ENCODE results near the gene ISL2. TPM values are rescaled to one million over a fixed set of nuclear protein-coding genes. Genes with fewer than 3 reads are reported as not detected.

The ISL2 gene
- total RNA-seq, result under 1 TPM in 1 of 2 donors, not detected in 1; 0.14 TPM
- polyA plus RNA-seq, result under 1 TPM in 1 of 2 donors, not detected in 1; 0.03 TPM

- Histone ChIP-seq H3K36me3 (ENCODE audit: control insufficient read depth in 4 of 4, insufficient read depth in 3 of 4, low read depth in 1 of 4, low read length in 3 of 4) (no peaks in the 10 kb centered on the region), H3K9ac (ENCODE audit: low read depth in 1 of 2, low read length in 2 of 2) (no peak within 1 kb of the TSS), H3K27ac (ENCODE audit: low read depth in 1 of 2, low read length in 2 of 2) (no peak within 1 kb of the TSS), H3K4me3 (ENCODE audit: low read depth in 1 of 3, low read length in 3 of 3) (peak within 1 kb of the TSS in 1 of 3 donors; percentile 15), H3K9me3 (ENCODE audit: control insufficient read depth in 4 of 4, low read length in 3 of 4) (peaks cover 0 to 14% (median 1%) of the 10 kb centered on the region in 4 donors), H3K27me3 (ENCODE audit: control insufficient read depth in 4 of 4, insufficient read depth in 4 of 4, low read length in 3 of 4) (peaks cover 0 to 40% (median 22%) of the 10 kb centered on the region in 4 donors), H3K4me1 (ENCODE audit: control insufficient read depth in 4 of 4, insufficient read depth in 4 of 4, low read length in 3 of 4) (peaks cover 9 to 42% (median 22%) of the 10 kb centered on the region in 4 donors)
- TF ChIP-seq GABPA (IDR thresholded peaks at IDR 0.05 in 1 of 2, conservative IDR thresholded peaks at IDR 0.05 in 1 of 2) (no peak), HNF4A (conservative IDR thresholded peaks at IDR 0.05) (peak; percentile 30 to 63)
- WGBS, result 6% methylated on average over 40 of the region's 40 CpGs
- DNase-seq (ENCODE audit: low spot score), result peak; percentile 33
Measured at GRCh38 chr15:76336254-76337058, at the start of gene ISL2. ISL2 (plus strand) TSS chr15:76336773; CDS start chr15:76336884, 111 bp downstream.

- H3K27me3 ChIP-seq (ENCODE audit: control insufficient read depth in 4 of 4, insufficient read depth in 4 of 4, low read length in 3 of 4), result no peaks in the 10 kb centered on the region
- peaks cover 0 to 16% (median 6%) of the 10 kb centered on the region in 4 donors for H3K36me3 ChIP-seq (ENCODE audit: control insufficient read depth in 4 of 4, insufficient read depth in 3 of 4, low read depth in 1 of 4, low read length in 3 of 4)
- no peak for TF ChIP-seq JUND (IDR thresholded peaks at IDR 0.05)
- no peak for TF ChIP-seq MAX (IDR thresholded peaks at IDR 0.05)
- TF ChIP-seq CTCF (IDR thresholded peaks at IDR 0.05; ENCODE audit: low read depth, low read length, missing input control), result no peak
- no peak overlapping the region for H3K4me3 ChIP-seq (ENCODE audit: low read depth in 1 of 3, low read length in 3 of 3)
- no peak overlapping the region for H3K27ac ChIP-seq (ENCODE audit: low read depth in 1 of 2, low read length in 2 of 2)
- H3K9ac ChIP-seq (ENCODE audit: low read depth in 1 of 2, low read length in 2 of 2), result no peak overlapping the region
- no peaks in the 10 kb centered on the region for H3K9me3 ChIP-seq (ENCODE audit: control insufficient read depth in 4 of 4, low read length in 3 of 4)
- no peak for DNase-seq (ENCODE audit: low spot score)
- 77% methylated on average over 3 of the region's 3 CpGs for WGBS
- H3K4me1 ChIP-seq (ENCODE audit: control insufficient read depth in 4 of 4, insufficient read depth in 4 of 4, low read length in 3 of 4), result peaks cover 0 to 5% (median 4%) of the 10 kb centered on the region in 4 donors
Measured at GRCh38 chr15:76289582-76289981, 47.0 kb upstream of the ISL2 start.

- 19% methylated on average over 1 of the region's 1 CpG for WGBS
Measured at GRCh38 chr15:76293361-76293760, 43.2 kb upstream of the ISL2 start.

More at GRCh38 chr15:76293361-76293760, 43.2 kb upstream of the ISL2 start:
- TF ChIP-seq TAF1 (conservative IDR thresholded peaks at IDR 0.05) (no peak), HNF4A (conservative IDR thresholded peaks at IDR 0.05) (no peak), FOXA2 (IDR thresholded peaks at IDR 0.05) (no peak), RAD21 (IDR thresholded peaks at IDR 0.05) (no peak), NR2F2 (IDR thresholded peaks at IDR 0.05) (no peak), GABPA (IDR thresholded peaks at IDR 0.05 in 1 of 2, conservative IDR thresholded peaks at IDR 0.05 in 1 of 2) (no peak), MAX (IDR thresholded peaks at IDR 0.05) (no peak), ATF3 (IDR thresholded peaks at IDR 0.05) (no peak), YY1 (IDR thresholded peaks at IDR 0.05) (no peak), SP1 (IDR thresholded peaks at IDR 0.05) (no peak), HNF4G (IDR thresholded peaks at IDR 0.05) (no peak), REST (IDR thresholded peaks at IDR 0.05) (no peak), EGR1 (IDR thresholded peaks at IDR 0.05; ENCODE audit: low read depth in 2 of 2) (no peak)
- Histone ChIP-seq H3K9ac (ENCODE audit: low read depth in 1 of 2, low read length in 2 of 2) (no peak overlapping the region), H3K36me3 (ENCODE audit: control insufficient read depth in 4 of 4, insufficient read depth in 3 of 4, low read depth in 1 of 4, low read length in 3 of 4) (peaks cover 0 to 3% (median 0%) of the 10 kb centered on the region in 4 donors), H3K27me3 (ENCODE audit: control insufficient read depth in 4 of 4, insufficient read depth in 4 of 4, low read length in 3 of 4) (no peaks in the 10 kb centered on the region), H3K4me3 (ENCODE audit: low read depth in 1 of 3, low read length in 3 of 3) (no peak overlapping the region), H3K4me1 (ENCODE audit: control insufficient read depth in 4 of 4, insufficient read depth in 4 of 4, low read length in 3 of 4) (peaks cover 0 to 3% (median 2%) of the 10 kb centered on the region in 4 donors), H3K27ac (ENCODE audit: low read depth in 1 of 2, low read length in 2 of 2) (no peak overlapping the region), H3K9me3 (ENCODE audit: control insufficient read depth in 4 of 4, low read length in 3 of 4) (no peaks in the 10 kb centered on the region)
- no peak for DNase-seq (ENCODE audit: low spot score)
